ENCODE data around the gene TSC22D2. TPM values are rescaled to one million over a fixed set of nuclear protein-coding genes. Genes with fewer than 3 reads are reported as not detected.

The TSC22D2 gene
- total RNA-seq, 1 experiment from 2014 or later: 43.1 TPM

DNA sequence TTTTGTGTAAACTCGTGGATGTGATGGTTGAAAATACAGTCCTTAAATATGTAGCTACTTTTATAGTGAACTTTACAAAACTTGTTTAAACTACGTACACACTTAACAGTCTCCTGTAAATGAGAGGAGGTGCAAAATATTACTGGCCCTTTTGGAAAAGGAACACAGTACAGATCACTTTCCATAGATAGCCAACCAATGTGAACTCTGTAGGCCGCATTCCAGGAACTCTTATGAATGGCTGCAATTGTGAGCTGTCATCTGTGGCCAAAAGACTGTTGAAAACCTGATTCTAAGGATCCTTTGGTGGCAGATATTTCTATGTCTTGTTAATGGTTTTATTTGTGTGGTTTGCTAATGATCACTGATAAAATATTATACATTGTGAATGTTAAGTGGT, 6.2 kb downstream of the TSC22D2 start:
- in situ Hi-C loops (cut with HindIII; ENCODE audit: low pct_unique_long_range_greater_than_20kb, low sequenced_read_pairs): no loop called here
- ATAC-seq (no peak), DNase-seq (ENCODE audit: low read depth, low spot score) (no peak)
- intact Hi-C loops (cut with micrococcal nuclease; ENCODE audit: unreplicated experiment): loop anchor here (2.0 to 5.0 kb wide), 3 partner anchors 33 to 177 kb away; no protein-coding TSS in a partner anchor
- Histone ChIP-seq H3K4me1 (ENCODE audit: control insufficient read depth, insufficient read depth, low read length) (peaks cover 51% of the 10 kb centered on the region), H3K27ac (ENCODE audit: low read length) (peak overlapping the region; percentile 100), H3K9me3 (ENCODE audit: control insufficient read depth, insufficient read depth, low read depth, low read length) (no peaks in the 10 kb centered on the region), H3K4me3 (ENCODE audit: low read depth in 2 of 2, low read length in 2 of 2) (peak overlapping the region; percentile 87 to 93), H3K36me3 (ENCODE audit: control insufficient read depth, insufficient read depth, low read length) (peaks cover 54% of the 10 kb centered on the region), H3K27me3 (ENCODE audit: control insufficient read depth, insufficient read depth, low read length) (no peaks in the 10 kb centered on the region)
- BruUV-seq (replicated peaks): no TSS peak
- TF ChIP-seq, protein P1, sequence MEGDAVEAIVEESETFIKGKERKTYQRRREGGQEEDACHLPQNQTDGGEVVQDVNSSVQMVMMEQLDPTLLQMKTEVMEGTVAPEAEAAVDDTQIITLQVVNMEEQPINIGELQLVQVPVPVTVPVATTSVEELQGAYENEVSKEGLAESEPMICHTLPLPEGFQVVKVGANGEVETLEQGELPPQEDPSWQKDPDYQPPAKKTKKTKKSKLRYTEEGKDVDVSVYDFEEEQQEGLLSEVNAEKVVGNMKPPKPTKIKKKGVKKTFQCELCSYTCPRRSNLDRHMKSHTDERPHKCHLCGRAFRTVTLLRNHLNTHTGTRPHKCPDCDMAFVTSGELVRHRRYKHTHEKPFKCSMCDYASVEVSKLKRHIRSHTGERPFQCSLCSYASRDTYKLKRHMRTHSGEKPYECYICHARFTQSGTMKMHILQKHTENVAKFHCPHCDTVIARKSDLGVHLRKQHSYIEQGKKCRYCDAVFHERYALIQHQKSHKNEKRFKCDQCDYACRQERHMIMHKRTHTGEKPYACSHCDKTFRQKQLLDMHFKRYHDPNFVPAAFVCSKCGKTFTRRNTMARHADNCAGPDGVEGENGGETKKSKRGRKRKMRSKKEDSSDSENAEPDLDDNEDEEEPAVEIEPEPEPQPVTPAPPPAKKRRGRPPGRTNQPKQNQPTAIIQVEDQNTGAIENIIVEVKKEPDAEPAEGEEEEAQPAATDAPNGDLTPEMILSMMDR (IDR thresholded peaks at IDR 0.05): no peak
- TF ChIP-seq SIN3A (IDR thresholded peaks at IDR 0.05; ENCODE audit: borderline replicate concordance, insufficient read depth, low read depth, low read length) (peak; percentile 47; the same call in 1 of the 2 replicates), TCF7L2 (IDR thresholded peaks at IDR 0.05; ENCODE audit: low read depth, low read length) (no peak), POLR2AphosphoS5 (IDR thresholded peaks at IDR 0.05; ENCODE audit: low read depth, low read length) (no peak), REST (IDR thresholded peaks at IDR 0.05; ENCODE audit: insufficient read depth in 1 of 2, low read depth in 2 of 2, low read length in 1 of 2) (no peak)
- ChIA-PET CTCF (no interaction called here), POLR2A (no interaction called here)

DNA sequence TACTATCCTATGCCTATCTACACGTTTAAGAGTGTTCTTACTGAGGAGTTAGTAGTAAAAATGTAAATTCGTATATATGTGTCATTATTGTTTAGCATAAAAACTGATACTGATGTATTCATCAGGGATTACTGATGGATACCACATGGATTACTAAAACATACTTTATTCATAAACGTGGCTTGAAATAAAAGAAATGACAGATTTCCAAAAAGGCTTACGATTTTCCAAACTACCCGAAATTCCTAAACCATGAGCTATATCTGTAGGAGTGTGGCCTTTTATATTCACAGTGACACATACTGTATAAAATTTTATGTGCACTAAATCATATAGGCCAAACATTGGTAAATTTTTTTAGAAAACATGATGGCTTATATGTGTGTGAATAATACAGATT, 6.9 kb downstream of the TSC22D2 start:
- H3K9me3 ChIP-seq (ENCODE audit: control insufficient read depth, insufficient read depth, low read depth, low read length): no peaks in the 10 kb centered on the region
- POLR2A ChIA-PET: no interaction called here
- H3K4me1 ChIP-seq (ENCODE audit: control insufficient read depth, insufficient read depth, low read length): peaks cover 58% of the 10 kb centered on the region
- CTCF ChIA-PET: no interaction called here
- TF ChIP-seq, protein P1 (IDR thresholded peaks at IDR 0.05): no peak
- TF ChIP-seq SIN3A (IDR thresholded peaks at IDR 0.05; ENCODE audit: borderline replicate concordance, insufficient read depth, low read depth, low read length) (no peak), REST (IDR thresholded peaks at IDR 0.05; ENCODE audit: insufficient read depth in 1 of 2, low read depth in 2 of 2, low read length in 1 of 2) (no peak), TCF7L2 (IDR thresholded peaks at IDR 0.05; ENCODE audit: low read depth, low read length) (no peak), POLR2AphosphoS5 (IDR thresholded peaks at IDR 0.05; ENCODE audit: low read depth, low read length) (no peak)
- intact Hi-C loops (cut with micrococcal nuclease; ENCODE audit: unreplicated experiment) (loop anchor here (2.0 to 5.0 kb wide), 4 partner anchors 32 to 188 kb away; no protein-coding TSS in a partner anchor), in situ Hi-C loops (cut with HindIII; ENCODE audit: low pct_unique_long_range_greater_than_20kb, low sequenced_read_pairs) (no loop called here)
- H3K27me3 ChIP-seq (ENCODE audit: control insufficient read depth, insufficient read depth, low read length): no peaks in the 10 kb centered on the region
- DNase-seq (ENCODE audit: low read depth, low spot score): no peak
- peak overlapping the region; percentile 87 to 93; a peak in 3 of 4 replicates for H3K4me3 ChIP-seq (ENCODE audit: low read depth in 2 of 2, low read length in 2 of 2)
- no peak for ATAC-seq
- H3K36me3 ChIP-seq (ENCODE audit: control insufficient read depth, insufficient read depth, low read length): peaks cover 56% of the 10 kb centered on the region; the same call in 1 of the 2 replicates
- BruUV-seq (replicated peaks): no TSS peak
- H3K27ac ChIP-seq (ENCODE audit: low read length): peak overlapping the region; percentile 100
